GM23338 (cell line): ENCODE data around the gene PCDHGB7. TPM values are rescaled to one million over a fixed set of nuclear protein-coding genes. Genes with fewer than 3 reads are reported as not detected.

ENCODE experiments used
- ATAC-seq: fragments of 200-7000 bp; cut with Tn5 transposase; 3 replicates; pipeline ENCODE4 v1.9.1; 2020
- DNase-seq: peaks from one replicate; pipeline ENCODE4 v3.0.0-alpha.2; 2015; ENCODE audit warnings: low spot score
- H2AFZ ChIP-seq: fragments of 200-600 bp; sonication (generic); 2 replicates; pipeline ENCODE4 v1.8.0; 2016; ENCODE audit warnings: antibody characterized with exemption, mild to moderate bottlenecking, moderate library complexity
- H3F3A ChIP-seq: fragments of 200-600 bp; sonication (generic); replicated peaks from 2 replicates; pipeline ENCODE4 v1.8.0; 2017; ENCODE audit warnings: antibody characterized with exemption, mixed run types, low read depth
- H3K27ac ChIP-seq: fragments of 200-600 bp; sonication (generic); 2 replicates; pipeline ENCODE4 v1.6.1; 2016; ENCODE audit warnings: low read depth
- H3K27me3 ChIP-seq: fragments of 200-600 bp; sonication (generic); 2 replicates; pipeline ENCODE4 v1.8.0; 2016; ENCODE audit warnings: mild to moderate bottlenecking, mixed run types, moderate library complexity; ENCODE audit not compliant: insufficient read depth
- H3K36me3 ChIP-seq: fragments of 200-600 bp; sonication (generic); 2 replicates; pipeline ENCODE4 v1.8.0; 2016; ENCODE audit warnings: mild to moderate bottlenecking; ENCODE audit not compliant: insufficient read depth
- H3K4me1 ChIP-seq: fragments of 200-600 bp; sonication (generic); 2 replicates; pipeline ENCODE4 v1.8.0; 2016; ENCODE audit warnings: mild to moderate bottlenecking, moderate library complexity; ENCODE audit not compliant: insufficient read depth
- H3K4me2 ChIP-seq: fragments of 200-600 bp; sonication (generic); 2 replicates; pipeline ENCODE4 v1.7.1; 2017; ENCODE audit warnings: mixed run types
- H3K4me3 ChIP-seq: fragments of 200-600 bp; sonication (generic); 2 replicates; pipeline ENCODE4 v1.6.1; 2016; ENCODE audit warnings: mixed run types
- H3K79me2 ChIP-seq: fragments of 200-600 bp; sonication (generic); replicated peaks from 2 replicates; pipeline ENCODE4 v1.8.0; 2017; ENCODE audit warnings: mild to moderate bottlenecking; ENCODE audit not compliant: insufficient read depth
- H3K9me2 ChIP-seq: fragments of 200-600 bp; sonication (generic); 2 replicates; pipeline ENCODE4 v1.8.0; 2017; ENCODE audit not compliant: insufficient read depth
- H4K20me1 ChIP-seq: fragments of 200-600 bp; sonication (generic); replicated peaks from 2 replicates; pipeline ENCODE4 v1.8.0; 2017; ENCODE audit warnings: mild to moderate bottlenecking; ENCODE audit not compliant: insufficient read depth
- H3K27ac Mint-ChIP-seq: 2 replicates; pipeline ENCODE4 v1.8.0; 2020; ENCODE audit warnings: inconsistent platforms, mild to moderate bottlenecking, moderate library complexity, mixed read lengths
- H3K27me3 Mint-ChIP-seq: 3 replicates; pipeline ENCODE4 v1.8.0; 2022; ENCODE audit warnings: low read depth, mild to moderate bottlenecking, moderate library complexity, mixed read lengths, inconsistent platforms; ENCODE audit not compliant: insufficient read depth, poor library complexity
- H3K36me3 Mint-ChIP-seq: 3 replicates; pipeline ENCODE4 v1.8.0; 2021; ENCODE audit warnings: low read depth, mild to moderate bottlenecking, inconsistent platforms, moderate library complexity, mixed read lengths
- H3K4me1 Mint-ChIP-seq: 3 replicates; pipeline ENCODE4 v1.8.0; 2020; ENCODE audit warnings: mild to moderate bottlenecking, inconsistent platforms, mixed read lengths
- H3K4me3 Mint-ChIP-seq: 3 replicates; pipeline ENCODE4 v1.8.0; 2021; ENCODE audit warnings: moderate library complexity, mild to moderate bottlenecking, inconsistent platforms, mixed read lengths
- H3K9me3 Mint-ChIP-seq: 3 replicates; pipeline ENCODE4 v1.8.0; 2020; ENCODE audit warnings: moderate library complexity, mild to moderate bottlenecking, inconsistent platforms, mixed read lengths
- CREB1 ChIP-seq: fragments of 250-450 bp; sonication (Bioruptor Pico); IDR thresholded peaks from 2 replicates; pipeline ENCODE4 v1.5.0; 2020; ENCODE audit warnings: low read depth, mild to moderate bottlenecking, moderate library complexity
- EZH2phosphoT487 ChIP-seq: fragments of 200-600 bp; sonication (generic); IDR thresholded peaks from one replicate; pipeline ENCODE4 v1.8.1; 2018; ENCODE audit warnings: antibody characterized with exemption; ENCODE audit not compliant: unreplicated experiment
- NANOG ChIP-seq: IDR thresholded peaks from 2 replicates; pipeline ENCODE4 v1.6.1; 2016; ENCODE audit warnings: antibody characterized with exemption, borderline replicate concordance
- STAT1 ChIP-seq: IDR thresholded peaks from one replicate; pipeline ENCODE4 v1.6.1; 2016; ENCODE audit warnings: antibody characterized with exemption; ENCODE audit not compliant: unreplicated experiment
- polyA plus RNA-seq: library from polyadenylated mRNA; unstranded; fragments of >200 nt; fragmentation: Nextera tagmentation; extraction: Ambion mirVana; gene quantifications from 2 replicates; pipeline ENCODE4 v1.2.1, GENCODE V29; 2016
- total RNA-seq: library from RNA; depleted of rRNA; stranded (reverse); fragments of >200 nt; shearing (Covaris generic); gene quantifications from 2 replicates; pipeline ENCODE4 v1.2.3, GENCODE V29; 2014
- TF ChIP-seq, protein P1 (sequence below), 2 experiments: fragments of 200-600 bp in 1 of 2; sonication (generic) in 1 of 2; conservative IDR thresholded peaks; 2 replicates each; pipeline versions ENCODE4 v1.5.1 to v1.6.1; 2016 to 2017; ENCODE audit warnings: antibody characterized with exemption in 2 of 2, low read depth in 2 of 2, mild to moderate bottlenecking in 2 of 2, moderate library complexity in 1 of 2
- TF ChIP-seq, protein P2 (sequence below): IDR thresholded peaks from one replicate; pipeline ENCODE4 v1.6.1; 2018; ENCODE audit warnings: antibody characterized with exemption; ENCODE audit not compliant: unreplicated experiment

Gene PCDHGB7
- total and polyA plus RNA-seq, 2 experiments from 2014 or later = 1.4 to 11.7 TPM

GRCh38 chr5:141434006-141434405, 16.5 kb downstream of the PCDHGB7 start:
- ATAC-seq = no peak
- Histone ChIP-seq H3K4me3 (no peak overlapping the region), H3K27me3 (no peaks in the 10 kb centered on the region), H3K36me3 (peaks cover 8% of the 10 kb centered on the region; the same call in 1 of the 2 replicates), H3K4me2 (no peak overlapping the region), H3K79me2 (no peaks in the 10 kb centered on the region), H3K9me2 (no peaks in the 10 kb centered on the region), H3F3A (no peaks in the 10 kb centered on the region), H4K20me1 (no peaks in the 10 kb centered on the region), H3K4me1 (peaks cover 1% of the 10 kb centered on the region; the same call in 1 of the 2 replicates), H2AFZ (no peak overlapping the region), H3K27ac (no peak overlapping the region)
- H3K9me3 Mint-ChIP-seq = peaks cover 48% of the 10 kb centered on the region
- peaks cover 6% of the 10 kb centered on the region for H3K27me3 Mint-ChIP-seq
- TF ChIP-seq CREB1 (CRISPR knock-in tag) = no peak
- TF ChIP-seq, protein P1, sequence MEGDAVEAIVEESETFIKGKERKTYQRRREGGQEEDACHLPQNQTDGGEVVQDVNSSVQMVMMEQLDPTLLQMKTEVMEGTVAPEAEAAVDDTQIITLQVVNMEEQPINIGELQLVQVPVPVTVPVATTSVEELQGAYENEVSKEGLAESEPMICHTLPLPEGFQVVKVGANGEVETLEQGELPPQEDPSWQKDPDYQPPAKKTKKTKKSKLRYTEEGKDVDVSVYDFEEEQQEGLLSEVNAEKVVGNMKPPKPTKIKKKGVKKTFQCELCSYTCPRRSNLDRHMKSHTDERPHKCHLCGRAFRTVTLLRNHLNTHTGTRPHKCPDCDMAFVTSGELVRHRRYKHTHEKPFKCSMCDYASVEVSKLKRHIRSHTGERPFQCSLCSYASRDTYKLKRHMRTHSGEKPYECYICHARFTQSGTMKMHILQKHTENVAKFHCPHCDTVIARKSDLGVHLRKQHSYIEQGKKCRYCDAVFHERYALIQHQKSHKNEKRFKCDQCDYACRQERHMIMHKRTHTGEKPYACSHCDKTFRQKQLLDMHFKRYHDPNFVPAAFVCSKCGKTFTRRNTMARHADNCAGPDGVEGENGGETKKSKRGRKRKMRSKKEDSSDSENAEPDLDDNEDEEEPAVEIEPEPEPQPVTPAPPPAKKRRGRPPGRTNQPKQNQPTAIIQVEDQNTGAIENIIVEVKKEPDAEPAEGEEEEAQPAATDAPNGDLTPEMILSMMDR (conservative IDR thresholded peaks at IDR 0.05; ENCODE audit: low read depth in 2 of 2) = no peak
- no peak for TF ChIP-seq EZH2phosphoT487
- H3K4me3 Mint-ChIP-seq = no peak overlapping the region
- H3K27ac Mint-ChIP-seq = no peak overlapping the region
- peaks cover 42% of the 10 kb centered on the region for H3K36me3 Mint-ChIP-seq
- no peaks in the 10 kb centered on the region for H3K4me1 Mint-ChIP-seq
- no peak for DNase-seq

DNA sequence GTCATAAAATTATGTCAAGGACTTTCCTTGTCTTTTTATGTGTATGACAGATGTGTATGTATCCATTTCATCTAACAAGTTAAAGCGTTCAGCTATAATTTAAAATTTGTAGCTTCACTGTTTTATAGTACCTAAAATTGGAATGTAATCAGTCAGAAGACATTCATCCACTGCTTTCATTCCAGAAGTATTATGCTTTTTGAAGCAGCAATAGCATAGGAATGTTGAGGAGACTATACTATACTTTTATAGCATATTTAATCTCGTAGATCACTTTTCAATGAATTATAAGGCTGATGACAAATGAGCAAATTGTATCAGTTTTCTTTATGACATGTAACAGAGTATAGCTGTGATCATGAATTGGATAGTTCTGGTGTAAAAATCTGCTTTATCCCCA, 19.7 kb downstream of the PCDHGB7 start:
- Histone ChIP-seq H4K20me1 (no peaks in the 10 kb centered on the region; the same call in 1 of the 2 replicates), H3K4me3 (no peak overlapping the region), H3K27ac (no peak overlapping the region), H3K4me1 (peaks cover 10% of the 10 kb centered on the region), H3K36me3 (no peaks in the 10 kb centered on the region), H3K4me2 (no peak overlapping the region), H3F3A (no peaks in the 10 kb centered on the region), H3K79me2 (no peaks in the 10 kb centered on the region), H2AFZ (no peak overlapping the region), H3K9me2 (no peaks in the 10 kb centered on the region), H3K27me3 (no peaks in the 10 kb centered on the region)
- no peaks in the 10 kb centered on the region for H3K27me3 Mint-ChIP-seq
- peaks cover 9% of the 10 kb centered on the region for H3K4me1 Mint-ChIP-seq
- no peak for DNase-seq
- no peak overlapping the region for H3K27ac Mint-ChIP-seq
- ATAC-seq = no peak
- no peak overlapping the region for H3K4me3 Mint-ChIP-seq
- peaks cover 30% of the 10 kb centered on the region for H3K36me3 Mint-ChIP-seq
- H3K9me3 Mint-ChIP-seq = peaks cover 33% of the 10 kb centered on the region
- TF ChIP-seq, protein P2, sequence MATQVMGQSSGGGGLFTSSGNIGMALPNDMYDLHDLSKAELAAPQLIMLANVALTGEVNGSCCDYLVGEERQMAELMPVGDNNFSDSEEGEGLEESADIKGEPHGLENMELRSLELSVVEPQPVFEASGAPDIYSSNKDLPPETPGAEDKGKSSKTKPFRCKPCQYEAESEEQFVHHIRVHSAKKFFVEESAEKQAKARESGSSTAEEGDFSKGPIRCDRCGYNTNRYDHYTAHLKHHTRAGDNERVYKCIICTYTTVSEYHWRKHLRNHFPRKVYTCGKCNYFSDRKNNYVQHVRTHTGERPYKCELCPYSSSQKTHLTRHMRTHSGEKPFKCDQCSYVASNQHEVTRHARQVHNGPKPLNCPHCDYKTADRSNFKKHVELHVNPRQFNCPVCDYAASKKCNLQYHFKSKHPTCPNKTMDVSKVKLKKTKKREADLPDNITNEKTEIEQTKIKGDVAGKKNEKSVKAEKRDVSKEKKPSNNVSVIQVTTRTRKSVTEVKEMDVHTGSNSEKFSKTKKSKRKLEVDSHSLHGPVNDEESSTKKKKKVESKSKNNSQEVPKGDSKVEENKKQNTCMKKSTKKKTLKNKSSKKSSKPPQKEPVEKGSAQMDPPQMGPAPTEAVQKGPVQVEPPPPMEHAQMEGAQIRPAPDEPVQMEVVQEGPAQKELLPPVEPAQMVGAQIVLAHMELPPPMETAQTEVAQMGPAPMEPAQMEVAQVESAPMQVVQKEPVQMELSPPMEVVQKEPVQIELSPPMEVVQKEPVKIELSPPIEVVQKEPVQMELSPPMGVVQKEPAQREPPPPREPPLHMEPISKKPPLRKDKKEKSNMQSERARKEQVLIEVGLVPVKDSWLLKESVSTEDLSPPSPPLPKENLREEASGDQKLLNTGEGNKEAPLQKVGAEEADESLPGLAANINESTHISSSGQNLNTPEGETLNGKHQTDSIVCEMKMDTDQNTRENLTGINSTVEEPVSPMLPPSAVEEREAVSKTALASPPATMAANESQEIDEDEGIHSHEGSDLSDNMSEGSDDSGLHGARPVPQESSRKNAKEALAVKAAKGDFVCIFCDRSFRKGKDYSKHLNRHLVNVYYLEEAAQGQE = no peak
- TF ChIP-seq NANOG (no peak), STAT1 (no peak)
